OCI-LY7 (cell line): ENCODE data around the gene VWA5B2. TPM values are rescaled to one million over a fixed set of nuclear protein-coding genes. Genes with fewer than 3 reads are reported as not detected.

Experiments
- BruUV-seq: library from RNA; stranded (reverse); fragments of 400-500 nt; replicated peaks from 2 replicates; lab custom pipeline; 2021; lab: Mats Ljungman, UMichigan
- CTCF ChIA-PET: fragments of 300-600 bp; sonication (Branson Sonifier 250); formaldehyde crosslinking; loops from one replicate; lab custom pipeline; 2022; ENCODE audit warnings: antibody characterized with exemption; ENCODE audit not compliant: unreplicated experiment; lab: Charles Lee
- POLR2A ChIA-PET: fragments of 300-600 bp; sonication (Branson Sonifier 250); formaldehyde crosslinking; loops from one replicate; lab custom pipeline; 2022; ENCODE audit warnings: antibody characterized with exemption; lab: Charles Lee
- DNase-seq: peaks from one replicate; pipeline ENCODE4 v3.0.0-alpha.2; 2015; ENCODE audit warnings: low spot score
- H2AFZ ChIP-seq: fragments of 200-600 bp; sonication (generic), shearing (Covaris generic); 2 replicates; pipeline ENCODE4 v1.6.1; 2014; ENCODE audit warnings: mild to moderate bottlenecking, antibody characterized with exemption, low read length, moderate library complexity
- H3K27ac ChIP-seq: fragments of 200-600 bp; sonication (generic); 2 replicates; pipeline ENCODE4 v1.5.1; 2014; ENCODE audit warnings: mixed run types, low read depth, mild to moderate bottlenecking, moderate library complexity, low read length, inconsistent platforms; ENCODE audit not compliant: poor library complexity, severe bottlenecking
- H3K36me3 ChIP-seq: fragments of 200-600 bp; sonication (generic); 2 replicates; pipeline ENCODE4 v1.6.1; 2014; ENCODE audit warnings: mild to moderate bottlenecking, antibody characterized with exemption, low read length, moderate library complexity, mixed read lengths; ENCODE audit not compliant: insufficient read depth
- H3K4me1 ChIP-seq: fragments of 200-600 bp; sonication (generic); 2 replicates; pipeline ENCODE4 v1.5.1; 2014; ENCODE audit warnings: mild to moderate bottlenecking, low read length; ENCODE audit not compliant: insufficient read depth, poor library complexity, severe bottlenecking
- H3K4me2 ChIP-seq: fragments of 200-600 bp; sonication (generic); 2 replicates; pipeline ENCODE4 v1.6.1; 2014; ENCODE audit warnings: mild to moderate bottlenecking, low read length
- H3K4me3 ChIP-seq: fragments of 200-600 bp; sonication (generic); 2 replicates; pipeline ENCODE4 v1.5.1; 2014; ENCODE audit warnings: mild to moderate bottlenecking, low read depth, low read length; ENCODE audit not compliant: poor library complexity, severe bottlenecking
- H3K79me2 ChIP-seq: fragments of 200-600 bp; sonication (generic); 2 replicates; pipeline ENCODE4 v1.6.1; 2016; ENCODE audit warnings: low read depth, mild to moderate bottlenecking, low read length, moderate library complexity, mixed read lengths; ENCODE audit not compliant: insufficient read depth
- H3K9me2 ChIP-seq: fragments of 200-600 bp; sonication (generic); 2 replicates; pipeline ENCODE4 v1.6.1; 2016; ENCODE audit warnings: mild to moderate bottlenecking, low read length, mixed read lengths; ENCODE audit not compliant: insufficient read depth
- H3K9me3 ChIP-seq: fragments of 200-600 bp; sonication (generic); 2 replicates; pipeline ENCODE4 v1.6.1; 2014; ENCODE audit warnings: mild to moderate bottlenecking, mixed run types, low read length, mixed read lengths
- H4K20me1 ChIP-seq: fragments of 200-600 bp; sonication (generic); 2 replicates; pipeline ENCODE4 v1.6.1; 2014; ENCODE audit warnings: mild to moderate bottlenecking, antibody characterized with exemption, low read length, moderate library complexity, mixed read lengths; ENCODE audit not compliant: insufficient read depth
- EZH2phosphoT487 ChIP-seq: fragments of 200-600 bp; sonication (generic); IDR thresholded peaks from 2 replicates; pipeline ENCODE4 v1.6.1; 2018; ENCODE audit warnings: low read depth, borderline replicate concordance, mild to moderate bottlenecking, mixed run types, antibody characterized with exemption, low read length, moderate library complexity, mixed read lengths
- intact Hi-C: fragments of 100-400 bp; cut with micrococcal nuclease; formaldehyde crosslinking; loops from one replicate; pipeline ENCODE4 v1.10.0; 2022; ENCODE audit not compliant: unreplicated experiment
- total RNA-seq, 2 experiments: library from RNA; depleted of rRNA in 1 of 2; stranded (reverse); fragments of >200 nt in 1 of 2; shearing (Covaris generic) in 1 of 2; gene quantifications; 2 replicates each; pipeline ENCODE4 v1.2.3, GENCODE V29; 2014 to 2022
- TF ChIP-seq, protein P1 (sequence below): fragments of 200-600 bp; sonication (generic); conservative IDR thresholded peaks from 2 replicates; pipeline ENCODE4 v1.5.1; 2014; ENCODE audit warnings: mild to moderate bottlenecking, antibody characterized with exemption, low read length, moderate library complexity, mixed read lengths

The VWA5B2 gene
- total RNA-seq, 2 experiments from 2014 or later = not detected

DNA sequence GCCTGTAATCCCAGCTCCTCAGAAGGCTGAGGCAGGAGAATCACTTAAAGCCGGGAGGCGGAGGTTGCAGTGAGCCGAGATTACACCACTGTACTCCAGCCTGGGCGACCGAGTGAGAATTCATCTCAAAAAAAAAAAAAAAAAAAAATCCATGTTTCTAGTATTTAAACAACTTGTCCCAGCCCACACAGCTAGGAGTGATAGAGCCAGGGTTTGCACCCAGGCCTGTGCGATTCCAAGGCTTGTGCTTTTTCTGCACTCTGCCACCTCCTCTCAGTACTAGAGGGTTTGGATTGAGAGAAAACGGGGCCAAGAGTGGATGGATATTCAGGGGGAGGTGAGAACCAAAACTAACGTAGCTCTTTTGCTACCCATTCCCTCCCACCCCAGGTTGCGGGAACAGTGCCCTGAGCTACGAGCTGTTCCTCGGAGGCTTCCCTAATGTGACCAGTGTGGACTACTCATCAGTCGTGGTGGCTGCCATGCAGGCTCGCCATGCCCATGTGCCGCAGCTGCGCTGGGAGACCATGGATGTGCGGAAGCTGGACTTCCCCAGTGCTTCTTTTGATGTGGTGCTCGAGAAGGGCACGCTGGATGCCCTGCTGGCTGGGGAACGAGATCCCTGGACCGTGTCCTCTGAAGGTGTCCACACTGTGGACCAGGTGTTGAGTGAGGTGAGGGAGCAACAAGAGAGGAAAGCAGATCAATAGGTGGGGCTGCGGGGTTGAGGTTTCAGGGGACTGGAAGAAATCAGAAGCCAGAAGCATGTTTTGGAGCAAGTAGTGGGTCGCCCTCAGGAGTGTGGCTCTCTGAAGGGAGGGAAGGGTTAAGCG, 27.9 kb downstream of the VWA5B2 start:
- Histone ChIP-seq H3K9me3 (no peaks in the 10 kb centered on the region), H4K20me1 (no peaks in the 10 kb centered on the region), H2AFZ (no peak overlapping the region), H3K4me3 (no peak overlapping the region), H3K4me2 (no peak overlapping the region), H3K9me2 (no peaks in the 10 kb centered on the region), H3K27ac (no peak overlapping the region), H3K36me3 (no peaks in the 10 kb centered on the region), H3K4me1 (peaks cover 3% of the 10 kb centered on the region), H3K79me2 (no peaks in the 10 kb centered on the region)
- ChIA-PET CTCF (no interaction called here), POLR2A (interaction anchor here (0.6 kb wide), 3 partner anchors 162 to 328 kb away, joined by 3 to 6 read pairs (median 4); no protein-coding TSS in a partner anchor)
- DNase-seq = no peak
- BruUV-seq = no TSS peak
- TF ChIP-seq EZH2phosphoT487 = no peak
- TF ChIP-seq, protein P1, sequence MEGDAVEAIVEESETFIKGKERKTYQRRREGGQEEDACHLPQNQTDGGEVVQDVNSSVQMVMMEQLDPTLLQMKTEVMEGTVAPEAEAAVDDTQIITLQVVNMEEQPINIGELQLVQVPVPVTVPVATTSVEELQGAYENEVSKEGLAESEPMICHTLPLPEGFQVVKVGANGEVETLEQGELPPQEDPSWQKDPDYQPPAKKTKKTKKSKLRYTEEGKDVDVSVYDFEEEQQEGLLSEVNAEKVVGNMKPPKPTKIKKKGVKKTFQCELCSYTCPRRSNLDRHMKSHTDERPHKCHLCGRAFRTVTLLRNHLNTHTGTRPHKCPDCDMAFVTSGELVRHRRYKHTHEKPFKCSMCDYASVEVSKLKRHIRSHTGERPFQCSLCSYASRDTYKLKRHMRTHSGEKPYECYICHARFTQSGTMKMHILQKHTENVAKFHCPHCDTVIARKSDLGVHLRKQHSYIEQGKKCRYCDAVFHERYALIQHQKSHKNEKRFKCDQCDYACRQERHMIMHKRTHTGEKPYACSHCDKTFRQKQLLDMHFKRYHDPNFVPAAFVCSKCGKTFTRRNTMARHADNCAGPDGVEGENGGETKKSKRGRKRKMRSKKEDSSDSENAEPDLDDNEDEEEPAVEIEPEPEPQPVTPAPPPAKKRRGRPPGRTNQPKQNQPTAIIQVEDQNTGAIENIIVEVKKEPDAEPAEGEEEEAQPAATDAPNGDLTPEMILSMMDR = no peak
- intact Hi-C loops = no loop called here

DNA sequence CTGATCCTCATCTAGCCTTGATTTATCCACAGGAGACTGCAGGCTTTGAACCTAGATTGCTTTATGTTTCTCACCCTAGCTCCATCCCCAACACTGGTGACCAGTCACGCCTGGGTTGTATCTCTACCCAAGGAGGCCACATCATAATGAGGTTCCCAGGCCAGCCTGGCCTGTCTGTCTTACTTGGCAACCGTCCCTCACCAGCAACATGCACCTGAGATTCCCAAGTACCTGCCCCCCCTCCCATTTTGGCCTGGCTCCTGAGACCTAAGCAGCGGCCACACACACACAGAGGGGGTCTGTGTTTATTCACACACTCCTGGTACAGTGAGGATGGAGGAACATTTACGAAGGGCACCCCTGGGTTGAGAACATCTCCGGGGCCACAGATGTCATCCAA, 29.5 kb downstream of the VWA5B2 start:
- Histone ChIP-seq H3K79me2 (no peaks in the 10 kb centered on the region), H3K4me3 (no peak overlapping the region), H2AFZ (no peak overlapping the region), H3K4me1 (peaks cover 3% of the 10 kb centered on the region), H3K9me2 (no peaks in the 10 kb centered on the region), H3K27ac (no peak overlapping the region), H3K4me2 (no peak overlapping the region), H3K36me3 (no peaks in the 10 kb centered on the region), H3K9me3 (no peaks in the 10 kb centered on the region), H4K20me1 (no peaks in the 10 kb centered on the region)
- no TSS peak for BruUV-seq
- ChIA-PET POLR2A (no interaction called here), CTCF (no interaction called here)
- TF ChIP-seq, protein P1 = no peak
- intact Hi-C loops = no loop called here
- DNase-seq = no peak

DNA sequence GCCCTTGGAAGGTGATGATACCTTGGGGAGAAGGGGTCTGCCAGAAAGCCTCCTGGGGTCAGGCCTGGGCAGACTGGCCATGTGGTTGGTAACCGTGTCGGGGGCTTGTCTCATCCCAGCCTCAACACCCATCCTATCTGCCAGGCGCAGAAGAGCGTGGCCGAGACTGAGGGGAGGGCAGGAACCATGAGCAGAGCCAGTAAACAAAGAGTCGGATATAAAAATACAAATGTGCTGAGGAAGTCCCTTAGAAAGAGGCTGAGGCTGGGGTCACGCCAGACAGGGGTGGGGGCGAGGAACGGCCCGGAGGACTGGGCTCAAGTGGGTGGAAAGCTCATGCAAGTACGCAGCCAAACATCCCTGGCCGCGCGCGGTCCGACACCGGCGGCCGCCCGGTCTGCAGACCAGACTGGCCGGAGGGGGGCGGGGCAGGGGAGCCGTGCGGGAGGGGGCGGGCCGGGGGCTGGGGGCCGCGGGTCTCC, 30.1 kb downstream of the VWA5B2 start:
- POLR2A ChIA-PET = no interaction called here
- Histone ChIP-seq H3K4me2 (no peak overlapping the region), H3K4me3 (no peak overlapping the region), H3K9me2 (no peaks in the 10 kb centered on the region), H3K36me3 (no peaks in the 10 kb centered on the region), H4K20me1 (no peaks in the 10 kb centered on the region), H3K9me3 (no peaks in the 10 kb centered on the region), H3K27ac (no peak overlapping the region), H2AFZ (no peak overlapping the region), H3K79me2 (no peaks in the 10 kb centered on the region), H3K4me1 (peaks cover 3% of the 10 kb centered on the region)
- BruUV-seq = no TSS peak
- no peak for TF ChIP-seq EZH2phosphoT487
- intact Hi-C loops = no loop called here
- no peak for DNase-seq
- CTCF ChIA-PET = no interaction called here
